NCI-H2107 treated with DMSO at 0.1 percent for 48 hours (cell line): ENCODE data around the gene RALGAPA1.
"Not testable (repeated sequence)": the region's sequence is repeated elsewhere in the genome, so short reads cannot be mapped to it uniquely, and the experiment has no call there.

Experiments
- DNase-seq: peaks from one replicate; lab custom pipeline; 2025; ENCODE audit not compliant: unreplicated experiment; lab: John Stamatoyannopoulos, UW

RALGAPA1 gene

GRCh38 chr14:35766036-35766699 lies 42.9 kb downstream of the RALGAPA1 start:
- DNase-seq = no peak

DNA sequence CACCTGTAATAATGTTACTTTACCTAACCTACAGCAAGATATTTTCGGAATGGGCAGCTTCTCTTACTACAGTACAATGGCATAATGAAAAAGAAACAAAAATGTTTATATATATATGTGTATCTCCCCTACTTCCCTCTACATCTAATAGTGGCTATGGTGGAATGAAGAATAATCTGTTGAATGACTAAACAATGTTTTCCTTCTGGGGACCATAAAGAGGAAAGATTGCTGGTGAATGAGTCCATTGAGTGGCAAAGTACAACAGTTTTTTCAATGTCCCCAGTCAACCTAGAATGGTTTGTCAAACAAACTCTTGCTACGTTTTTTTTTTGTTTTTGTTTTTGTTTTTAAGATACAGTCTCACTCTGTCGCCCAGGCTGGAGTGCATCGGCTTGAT lies 47.2 kb downstream of the RALGAPA1 start:
- DNase-seq = no peak

- DNase-seq = no peak
These were observed 49.0 kb downstream of the RALGAPA1 start for GRCh38 chr14:35760143-35760542.

GRCh38 chr14:35758523-35759129 lies 50.5 kb downstream of the RALGAPA1 start:
- DNase-seq = no peak

DNA sequence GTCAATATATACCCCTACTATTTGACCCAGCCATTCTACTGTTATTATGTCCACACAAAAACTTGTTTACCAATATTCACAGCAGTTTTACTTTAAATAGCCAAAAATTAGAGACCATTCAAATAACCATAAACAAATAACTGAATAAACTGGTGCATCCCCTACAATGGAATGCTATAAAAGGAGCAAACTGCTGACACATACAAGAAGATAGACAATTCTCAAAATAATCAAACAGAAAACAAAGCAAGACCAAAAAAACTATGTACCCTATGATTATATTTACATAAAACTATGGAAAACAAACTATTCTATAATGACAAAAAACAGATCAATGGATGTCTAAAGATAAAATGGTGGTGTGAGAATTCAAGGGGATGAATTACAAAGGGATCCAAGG lies 54.4 kb downstream of the RALGAPA1 start:
- no peak for DNase-seq

DNA sequence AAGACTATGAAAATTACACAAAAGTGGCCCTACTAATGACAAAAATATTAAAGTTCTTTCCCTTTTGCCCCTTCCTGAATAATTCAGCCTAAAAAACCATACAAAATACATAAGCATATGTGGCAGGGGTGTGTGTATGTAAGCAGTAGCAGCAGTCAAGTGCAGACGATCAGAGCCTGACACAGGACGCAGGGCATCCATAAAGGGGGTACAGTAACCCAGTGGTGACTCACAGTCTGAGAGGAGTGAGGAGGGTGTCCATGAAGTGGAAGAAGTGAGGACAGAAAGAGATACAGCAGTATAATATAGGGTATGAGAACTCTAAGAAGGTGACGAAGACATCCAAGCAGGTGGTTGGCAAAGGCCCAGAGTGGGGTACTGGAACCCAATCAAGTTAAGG lies 56.7 kb downstream of the RALGAPA1 start:
- DNase-seq = no peak

DNA sequence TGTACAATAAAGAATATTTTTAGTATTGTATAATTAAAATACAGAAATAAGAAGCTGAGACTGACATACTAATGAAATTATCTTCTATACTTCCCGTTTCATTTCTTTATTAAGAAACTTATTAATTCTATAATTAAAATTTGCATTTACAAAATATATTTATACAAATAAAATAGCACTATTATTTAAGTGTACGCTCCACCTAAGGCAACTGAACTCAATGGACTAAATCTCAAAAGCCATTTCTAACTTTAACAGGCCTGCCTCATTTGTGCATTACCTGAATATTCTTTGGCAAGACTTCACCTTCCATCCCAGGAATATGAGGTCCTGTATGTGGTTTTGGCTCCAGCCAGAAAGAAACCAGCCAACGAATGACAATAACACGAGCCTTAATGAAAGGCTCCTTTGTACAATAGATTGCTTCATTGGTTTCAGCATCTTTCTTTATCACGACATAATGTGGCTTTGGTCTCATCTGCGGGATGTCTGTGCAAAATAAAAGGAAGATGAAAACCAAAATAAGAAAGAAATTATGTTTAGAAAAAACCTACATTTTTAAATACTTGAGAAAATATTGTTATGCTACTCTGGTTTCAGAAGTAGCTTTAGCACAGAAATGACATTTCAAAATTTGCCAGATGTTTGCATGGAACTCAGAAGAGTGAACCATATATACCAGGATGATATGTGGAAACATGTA lies 58.7 kb downstream of the RALGAPA1 start:
- no peak for DNase-seq

DNA sequence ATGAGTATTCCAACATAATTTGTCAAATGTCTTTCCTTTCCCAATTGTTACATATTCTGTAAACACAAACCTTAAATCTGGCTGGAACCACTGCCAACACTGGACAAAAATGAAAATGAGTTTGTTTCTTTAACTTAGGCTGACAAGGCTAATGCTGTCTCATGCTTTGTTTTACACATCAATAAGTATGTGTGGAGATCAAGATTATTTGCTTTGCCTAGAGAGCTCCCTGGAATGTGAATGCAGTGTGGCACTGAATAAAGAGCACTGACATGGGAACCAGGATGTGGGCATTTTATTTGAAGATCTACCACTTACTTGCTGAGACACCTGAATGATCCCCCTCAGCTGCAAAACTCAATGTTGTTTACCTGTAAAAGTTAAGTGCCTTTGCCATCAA lies 61.7 kb downstream of the RALGAPA1 start:
- no peak for DNase-seq

- DNase-seq = no peak
These were observed 66.7 kb downstream of the RALGAPA1 start for GRCh38 chr14:35742442-35742841.

- DNase-seq = no peak
These were observed 67.1 kb downstream of the RALGAPA1 start for GRCh38 chr14:35742032-35742371.

GRCh38 chr14:35741345-35742031 lies 67.6 kb downstream of the RALGAPA1 start:
- DNase-seq = no peak

DNA sequence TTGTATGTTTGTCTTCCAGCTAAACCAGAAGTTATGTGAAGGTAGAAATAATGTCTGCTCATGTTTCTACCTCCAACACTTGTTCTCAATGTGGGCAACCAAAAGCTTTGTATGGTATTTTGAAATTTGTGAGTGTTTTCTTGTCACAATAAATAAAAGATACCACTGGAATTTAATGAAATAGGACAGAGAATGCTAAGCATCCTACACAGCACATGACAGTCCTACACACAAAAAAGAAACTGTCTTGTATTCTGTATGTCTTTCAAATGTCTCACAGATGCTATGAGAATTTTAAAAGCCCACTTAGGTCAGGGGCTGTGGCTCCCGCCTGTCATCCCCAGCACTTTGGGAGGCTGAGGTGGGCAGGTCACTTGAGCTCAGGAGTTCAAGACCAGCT lies 68.9 kb downstream of the RALGAPA1 start:
- DNase-seq = no peak

DNA sequence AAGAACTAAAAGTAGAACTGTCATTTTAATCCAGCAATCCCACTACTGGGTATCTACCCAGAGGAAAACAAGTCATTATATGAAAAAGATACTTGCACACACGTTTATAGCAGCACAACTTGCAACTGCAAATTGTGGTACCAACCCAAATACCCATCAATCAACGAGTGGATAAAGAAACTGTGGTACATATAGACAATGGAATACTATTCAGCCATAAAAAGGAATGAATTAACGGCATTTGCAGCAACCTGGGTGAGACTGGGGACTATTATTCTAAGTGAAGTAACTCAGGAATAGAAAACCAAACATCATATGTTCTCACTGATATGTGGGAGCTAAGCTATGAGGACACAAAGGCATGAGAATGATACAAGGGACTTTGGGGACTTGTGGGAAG lies 73.9 kb downstream of the RALGAPA1 start:
- DNase-seq = not testable (repeated sequence)

GRCh38 chr14:35733510-35733909 lies 75.6 kb downstream of the RALGAPA1 start:
- DNase-seq = not testable (repeated sequence)

DNA sequence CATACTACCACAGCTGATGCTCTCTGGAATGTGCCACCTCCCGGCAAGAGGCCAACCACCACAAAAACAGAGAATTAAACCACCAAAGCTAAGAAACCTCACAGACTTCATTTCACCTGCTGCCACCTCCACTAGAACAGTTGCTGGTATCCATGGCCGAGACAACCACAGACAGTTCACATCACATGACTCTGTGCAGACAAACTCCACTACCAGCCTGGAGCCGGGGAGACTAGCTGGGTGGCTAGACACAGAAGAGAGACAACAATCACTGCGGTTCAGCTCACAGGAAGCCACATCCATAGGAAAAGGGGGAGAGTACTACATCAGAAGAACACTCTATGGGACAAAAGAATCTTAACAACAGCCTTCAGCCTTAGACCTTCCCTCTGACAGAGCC lies 78.2 kb downstream of the RALGAPA1 start:
- no peak for DNase-seq

DNA sequence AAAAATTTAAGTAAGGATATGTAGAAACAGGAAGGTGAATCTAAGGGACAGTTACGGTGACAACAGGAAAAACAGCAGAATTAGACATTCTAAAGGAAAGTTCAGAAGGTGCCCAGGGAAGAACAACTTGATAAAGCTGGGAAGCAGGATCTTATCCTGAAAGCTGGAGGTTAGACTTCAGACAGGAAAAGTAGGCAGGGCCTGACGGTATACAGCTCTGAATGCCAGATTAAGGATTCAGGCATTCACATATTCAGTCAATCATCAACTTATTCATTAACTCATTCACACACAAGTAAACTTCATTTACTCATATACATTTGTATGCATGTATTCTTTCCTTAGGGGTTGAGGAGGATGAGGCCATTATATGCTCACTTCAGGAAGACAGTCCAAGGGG lies 81.3 kb downstream of the RALGAPA1 start:
- no peak for DNase-seq

GRCh38 chr14:35725930-35726329 lies 83.2 kb downstream of the RALGAPA1 start:
- no peak for DNase-seq

GRCh38 chr14:35715079-35715478 lies 94.0 kb downstream of the RALGAPA1 start:
- DNase-seq = no peak

DNA sequence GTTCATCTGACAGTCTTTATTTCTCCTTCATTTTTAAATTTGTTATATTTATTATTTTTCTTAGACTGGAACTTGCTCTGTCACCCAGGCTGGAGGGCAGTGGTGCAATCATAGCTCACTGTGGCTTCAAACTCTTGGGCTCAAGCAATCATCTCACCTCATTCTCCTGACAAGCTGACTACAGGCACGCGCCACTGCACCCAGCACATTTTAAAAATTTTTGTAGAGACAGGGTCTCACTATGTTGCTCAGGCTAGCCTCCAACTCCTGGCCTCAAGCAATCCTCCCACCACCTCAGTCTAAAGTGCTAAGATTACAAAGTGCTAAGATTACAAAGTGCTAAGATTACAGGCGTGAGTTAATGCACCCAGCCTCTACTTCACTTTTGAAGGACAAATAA lies 96.6 kb downstream of the RALGAPA1 start:
- no peak for DNase-seq

GRCh38 chr14:35708062-35708461 lies 101.0 kb downstream of the RALGAPA1 start:
- DNase-seq = no peak

GRCh38 chr14:35705636-35706035 lies 103.5 kb downstream of the RALGAPA1 start:
- DNase-seq = no peak
